Calu3 (cell line): Measurements from ENCODE around the gene NHP2. TPM values are rescaled to one million over a fixed set of nuclear protein-coding genes. Genes with fewer than 3 reads are reported as not detected.
A peak's percentile ranks its signal among the peaks of the same experiment; 100 is the strongest.

Experiments
- BruUV-seq: library from RNA; stranded (reverse); fragments of 400-500 nt; replicated peaks from 2 replicates; lab custom pipeline; 2021; lab: Mats Ljungman, UMichigan
- CTCF ChIA-PET: fragments of 300-600 bp; sonication (Branson Sonifier 250); formaldehyde crosslinking; loops from one replicate; lab custom pipeline; 2022; ENCODE audit warnings: antibody characterized with exemption; lab: Charles Lee
- DNase-seq: peaks from one replicate; pipeline ENCODE4 v3.0.0; 2022
- H3K27ac Mint-ChIP-seq: one replicate; pipeline ENCODE4 v1.8.0; 2022; ENCODE audit warnings: mixed read lengths; ENCODE audit not compliant: unreplicated experiment
- H3K27me3 Mint-ChIP-seq: one replicate; pipeline ENCODE4 v1.8.0; 2022; ENCODE audit warnings: mixed read lengths; ENCODE audit not compliant: unreplicated experiment
- H3K36me3 Mint-ChIP-seq: one replicate; pipeline ENCODE4 v1.8.0; 2022; ENCODE audit warnings: mild to moderate bottlenecking, moderate library complexity, mixed read lengths; ENCODE audit not compliant: insufficient read depth, unreplicated experiment
- H3K4me1 Mint-ChIP-seq: one replicate; pipeline ENCODE4 v1.8.0; 2022; ENCODE audit warnings: mild to moderate bottlenecking, low read depth, mixed read lengths; ENCODE audit not compliant: unreplicated experiment
- H3K4me3 Mint-ChIP-seq: one replicate; pipeline ENCODE4 v1.8.0; 2022; ENCODE audit warnings: mild to moderate bottlenecking, low read depth, moderate library complexity, mixed read lengths; ENCODE audit not compliant: unreplicated experiment
- H3K9me3 Mint-ChIP-seq: one replicate; pipeline ENCODE4 v1.8.0; 2022; ENCODE audit warnings: low read depth, mixed read lengths; ENCODE audit not compliant: unreplicated experiment
- CTCF ChIP-seq: fragments of 200-600 bp; IDR thresholded peaks from one replicate; pipeline ENCODE4 v1.8.0; 2022; ENCODE audit warnings: antibody characterized with exemption; ENCODE audit not compliant: unreplicated experiment
- intact Hi-C: fragments of 100-400 bp; cut with micrococcal nuclease; formaldehyde crosslinking; loops from one replicate; pipeline ENCODE4 v1.10.0; 2022; ENCODE audit not compliant: unreplicated experiment
- total RNA-seq: library from RNA; stranded (reverse); gene quantifications from 2 replicates; pipeline ENCODE4 v1.2.3, GENCODE V29; 2022

The NHP2 gene
- total RNA-seq, 1 experiment from 2014 or later, result 182 TPM

GRCh38 chr5:178122346-178122745 is 31.3 kb downstream of the NHP2 start:
- intact Hi-C loops, result no loop called here
- TF ChIP-seq CTCF, result no peak
- no peak overlapping the region for H3K27ac Mint-ChIP-seq
- H3K27me3 Mint-ChIP-seq, result no peaks in the 10 kb centered on the region
- CTCF ChIA-PET, result no interaction called here
- no peak for DNase-seq
- H3K4me3 Mint-ChIP-seq, result no peak overlapping the region
- H3K4me1 Mint-ChIP-seq, result peaks cover 22% of the 10 kb centered on the region
- H3K9me3 Mint-ChIP-seq, result no peaks in the 10 kb centered on the region
- no TSS peak for BruUV-seq
- H3K36me3 Mint-ChIP-seq, result peaks cover 14% of the 10 kb centered on the region

GRCh38 chr5:178121391-178122276 is 32.1 kb downstream of the NHP2 start:
- no peak for TF ChIP-seq CTCF
- intact Hi-C loops, result no loop called here
- no peak for DNase-seq
- H3K4me3 Mint-ChIP-seq, result no peak overlapping the region
- H3K4me1 Mint-ChIP-seq, result peaks cover 22% of the 10 kb centered on the region
- CTCF ChIA-PET, result interaction anchor here (1.1 kb wide), 2 partner anchors 43 to 46 kb away, joined by 3 to 6 read pairs; no protein-coding TSS in a partner anchor
- BruUV-seq, result no TSS peak
- H3K36me3 Mint-ChIP-seq, result peaks cover 14% of the 10 kb centered on the region
- no peaks in the 10 kb centered on the region for H3K27me3 Mint-ChIP-seq
- H3K27ac Mint-ChIP-seq, result no peak overlapping the region
- H3K9me3 Mint-ChIP-seq, result no peaks in the 10 kb centered on the region

- Mint-ChIP-seq H3K36me3 (peaks cover 14% of the 10 kb centered on the region), H3K27ac (no peak overlapping the region), H3K4me1 (peaks cover 22% of the 10 kb centered on the region), H3K9me3 (no peaks in the 10 kb centered on the region), H3K4me3 (no peak overlapping the region), H3K27me3 (no peaks in the 10 kb centered on the region)
- TF ChIP-seq CTCF, result peak; percentile 35
- no TSS peak for BruUV-seq
- CTCF ChIA-PET, result interaction anchor here (0.7 to 1.1 kb wide), 3 partner anchors 43 to 45 kb away, joined by 3 to 6 read pairs (median 3); no protein-coding TSS in a partner anchor
- intact Hi-C loops, result no loop called here
- DNase-seq, result peak; percentile 58
Measured at GRCh38 chr5:178120607-178121357, 32.9 kb downstream of the NHP2 start.

- Mint-ChIP-seq H3K4me3 (no peak overlapping the region), H3K36me3 (peaks cover 14% of the 10 kb centered on the region), H3K27ac (no peak overlapping the region), H3K9me3 (no peaks in the 10 kb centered on the region), H3K4me1 (peaks cover 19% of the 10 kb centered on the region), H3K27me3 (no peaks in the 10 kb centered on the region)
- CTCF ChIA-PET, result interaction anchor here (0.6 to 1.1 kb wide), 3 partner anchors 34 to 45 kb away, joined by 3 to 6 read pairs (median 5); no protein-coding TSS in a partner anchor
- intact Hi-C loops, result no loop called here
- BruUV-seq, result no TSS peak
- DNase-seq, result no peak
- TF ChIP-seq CTCF, result no peak
Measured at GRCh38 chr5:178119915-178120606, 33.6 kb downstream of the NHP2 start.
